ENCODE results near the gene WBP1L.
"Not testable (repeated sequence)": the region's sequence is repeated elsewhere in the genome, so short reads cannot be mapped to it uniquely, and the experiment has no call there.

The WBP1L gene

DNA sequence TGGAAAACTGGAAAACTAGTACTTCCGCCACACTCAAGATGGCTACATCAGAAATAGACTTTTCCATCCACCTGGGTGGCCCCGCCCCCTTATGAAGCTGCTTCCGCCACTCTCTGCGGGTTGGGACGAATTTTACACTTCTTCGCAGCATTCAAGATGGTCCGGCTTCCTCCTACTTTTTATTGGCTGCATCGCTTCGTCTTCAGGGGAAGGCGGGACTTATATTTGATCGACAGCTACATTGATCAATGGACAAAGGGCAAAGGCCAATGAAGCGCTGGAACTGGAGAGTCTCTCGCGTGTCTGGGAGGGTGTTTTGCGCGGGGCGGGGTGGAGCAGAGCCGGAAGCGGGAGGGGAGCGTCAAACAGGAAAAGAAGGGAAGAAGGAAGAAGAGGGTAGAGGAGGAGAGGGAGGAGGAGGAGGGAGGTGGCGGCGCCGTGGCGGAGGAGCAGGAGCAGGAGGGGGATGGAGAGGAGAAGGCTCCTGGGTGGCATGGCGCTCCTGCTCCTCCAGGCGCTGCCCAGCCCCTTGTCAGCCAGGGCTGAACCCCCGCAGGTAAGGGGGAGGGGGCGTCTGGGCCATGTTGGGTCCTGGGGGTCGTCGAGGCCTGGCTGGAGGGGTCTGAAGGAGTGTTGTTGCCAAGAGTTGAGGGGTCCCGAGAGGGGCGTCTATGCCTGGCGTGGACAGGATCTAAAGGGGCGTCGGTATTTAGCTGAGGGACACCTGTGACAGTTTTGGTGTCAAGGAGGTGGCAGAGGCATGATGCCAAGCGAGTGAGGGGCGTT is at the start of gene WBP1L:
TSS of gene WBP1L (plus strand) at position 361 of the 786 bp plus-strand sequence. CDS start at position 467, 106 bp downstream.
- DNase-seq (ENCODE audit: low spot score) = peak; percentile 74

DNA sequence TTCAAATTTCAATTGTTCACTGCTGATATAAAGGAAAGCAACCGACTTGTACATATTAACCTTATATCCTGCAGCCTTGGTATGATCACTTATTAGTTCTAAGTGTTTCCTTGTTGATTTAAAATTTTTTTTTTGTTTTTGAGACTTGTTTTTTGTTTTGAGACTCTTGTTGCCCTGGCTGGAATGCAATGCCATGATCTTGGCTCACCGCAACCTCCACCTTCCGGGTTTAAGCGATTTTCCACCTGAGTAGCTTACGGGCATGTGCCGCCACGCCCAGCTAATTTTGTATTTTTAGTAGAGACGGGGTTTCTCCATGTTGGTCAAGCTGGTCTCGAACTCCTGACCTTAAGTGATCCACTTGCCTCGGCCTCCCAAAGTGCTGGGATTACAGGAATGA is 48.3 kb upstream of the WBP1L start:
- DNase-seq (ENCODE audit: low spot score) = not testable (repeated sequence)

DNA sequence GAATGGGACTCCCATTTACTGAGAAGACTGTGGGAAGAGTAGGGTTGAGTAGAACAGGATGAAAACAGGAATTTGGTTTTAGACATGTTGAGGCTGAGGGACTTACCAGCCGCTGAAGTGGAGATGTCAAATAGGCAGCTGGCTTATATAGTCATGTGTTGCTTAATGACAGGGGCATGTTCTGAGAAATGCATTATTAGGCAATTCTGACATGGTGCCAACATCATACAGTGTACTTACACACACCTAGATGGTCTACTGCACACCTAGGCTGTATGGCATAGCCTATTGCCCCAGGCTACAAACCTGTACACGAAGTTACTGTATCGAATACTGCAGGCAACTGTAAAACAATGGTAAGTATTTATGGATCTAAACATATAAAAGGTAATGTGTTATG is 47.0 kb upstream of the WBP1L start:
- no peak for DNase-seq (ENCODE audit: low spot score)

DNA sequence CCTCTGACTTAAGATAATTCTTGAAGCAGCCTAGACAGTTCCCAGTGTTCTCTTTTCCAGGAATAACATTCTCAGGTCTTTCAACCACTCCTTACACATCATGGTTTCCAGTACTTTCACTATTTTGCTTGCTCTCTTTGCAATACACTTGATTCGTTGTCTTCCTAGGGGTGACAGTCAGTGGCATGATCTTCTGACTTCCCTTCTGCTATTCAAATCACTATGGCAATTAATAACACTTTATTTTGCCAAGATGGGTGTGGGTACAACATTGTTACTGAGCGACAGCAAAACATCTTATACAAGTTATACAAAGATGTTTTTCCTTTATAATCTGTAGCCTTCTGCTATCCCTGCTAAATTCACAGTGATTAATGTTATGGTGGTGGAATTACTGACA is 44.9 kb upstream of the WBP1L start:
- no peak for DNase-seq (ENCODE audit: low spot score)

DNA sequence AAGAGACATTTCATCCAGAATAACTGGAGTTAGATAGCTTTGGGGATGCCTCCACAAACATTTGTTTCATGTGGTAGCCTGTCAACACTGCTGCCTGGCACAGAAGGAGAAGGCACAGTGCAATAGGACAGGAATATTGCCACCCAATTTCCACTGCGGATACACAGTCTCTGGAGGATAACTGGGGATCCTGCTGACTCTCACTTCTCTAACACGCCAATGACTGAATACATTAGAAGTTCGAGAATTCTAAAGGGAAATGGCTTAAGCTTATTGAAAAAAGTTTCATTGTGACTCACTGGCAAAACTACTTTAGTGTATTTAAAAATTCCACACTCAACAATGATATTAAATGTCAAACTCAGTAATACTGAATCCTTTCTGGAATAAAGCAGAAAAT is 42.5 kb upstream of the WBP1L start:
- no peak for DNase-seq (ENCODE audit: low spot score)

DNA sequence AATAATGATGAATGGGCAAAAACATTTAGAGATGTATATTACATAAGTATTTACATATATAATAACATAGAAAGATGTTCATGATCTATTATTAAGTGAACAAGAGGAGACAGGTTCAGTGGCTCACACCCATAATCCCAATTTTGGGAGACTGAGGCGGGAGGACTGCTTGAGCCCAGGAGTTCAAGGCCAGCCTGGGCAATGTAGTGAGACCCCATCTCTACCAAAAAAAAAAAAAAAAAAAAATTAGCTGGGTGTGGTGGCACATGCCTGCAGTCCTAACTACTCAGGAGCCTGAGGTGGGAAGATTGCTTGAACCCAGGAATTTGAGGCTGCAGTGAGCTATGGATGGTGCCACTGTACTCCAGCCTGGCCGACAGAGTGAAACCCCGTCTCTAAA is 42.0 kb upstream of the WBP1L start:
- DNase-seq (ENCODE audit: low spot score) = no peak

DNA sequence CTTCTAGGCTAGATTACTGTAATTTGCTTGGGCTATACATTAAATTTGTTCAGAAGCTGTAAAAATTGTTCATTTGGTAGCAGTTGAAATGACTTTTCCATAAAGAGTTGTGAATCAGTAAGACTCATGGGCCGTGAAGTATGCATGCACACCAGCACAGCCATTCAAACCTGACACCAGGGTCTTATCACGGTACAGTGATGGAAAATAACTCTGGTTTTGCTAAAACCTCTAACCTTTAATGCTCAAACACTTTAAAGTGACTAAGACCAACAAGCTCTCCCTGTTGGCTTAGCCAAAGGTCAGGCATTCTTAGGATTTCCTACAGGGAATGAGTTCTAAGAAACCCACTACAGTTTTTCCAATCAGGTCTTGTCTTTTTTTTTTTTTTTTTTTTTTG is 41.0 kb upstream of the WBP1L start:
- DNase-seq (ENCODE audit: low spot score) = no peak

DNA sequence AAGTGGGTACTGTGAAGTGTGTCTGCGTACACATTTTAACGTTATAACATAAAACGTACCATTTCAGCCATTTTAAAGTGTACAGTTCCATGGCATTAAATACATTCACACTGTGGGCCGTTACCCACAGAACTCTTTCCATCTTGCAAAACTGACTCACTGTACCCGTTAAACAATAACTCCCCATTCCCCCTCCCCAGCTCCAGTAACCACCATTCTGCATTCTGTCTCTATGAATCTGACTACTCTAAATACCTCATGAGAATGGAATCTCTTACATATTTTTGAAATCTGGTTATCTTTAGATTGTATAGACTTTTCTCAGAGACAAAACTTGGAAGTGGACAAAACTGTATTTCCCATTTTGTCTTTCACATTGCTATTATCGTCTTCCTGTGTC is 38.8 kb upstream of the WBP1L start:
- no peak for DNase-seq (ENCODE audit: low spot score)

DNA sequence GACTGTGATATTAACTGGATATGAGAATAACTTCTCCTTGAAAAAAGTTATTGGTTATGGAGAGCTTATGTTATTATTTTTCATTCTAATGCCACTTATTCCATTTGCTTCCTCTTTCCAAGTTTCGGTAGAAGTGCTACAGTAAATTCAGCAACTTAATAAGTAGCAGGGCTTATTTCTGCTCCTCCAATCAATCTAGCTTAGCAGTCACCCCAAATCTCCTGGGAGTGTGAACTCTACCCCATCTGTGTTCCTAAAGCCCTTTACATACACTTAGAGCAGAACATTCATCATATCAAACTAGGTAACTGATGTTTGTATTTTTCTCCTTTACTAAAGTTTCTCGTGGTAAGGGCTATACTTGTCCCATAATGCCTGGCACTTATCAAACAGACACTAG is 38.2 kb upstream of the WBP1L start:
- no peak for DNase-seq (ENCODE audit: low spot score)

DNA sequence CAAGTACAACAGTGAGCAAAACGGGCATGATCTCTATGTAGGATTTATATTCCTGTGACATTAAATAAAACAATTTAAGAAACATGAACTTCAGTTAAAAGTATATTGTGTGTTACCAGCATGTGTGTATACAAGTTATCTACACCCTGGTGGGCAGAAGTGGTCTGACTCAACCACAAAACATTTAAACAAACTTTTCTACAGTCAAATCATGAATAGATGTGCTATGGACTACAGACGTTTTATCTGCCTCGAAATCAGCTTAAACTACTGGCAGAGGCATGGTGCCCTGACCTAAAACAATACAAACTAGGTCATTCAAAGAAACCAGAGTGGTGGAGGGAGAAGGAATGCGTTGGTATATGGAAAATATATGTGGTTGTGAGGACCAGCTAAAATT is 33.1 kb upstream of the WBP1L start:
- no peak for DNase-seq (ENCODE audit: low spot score)

DNA sequence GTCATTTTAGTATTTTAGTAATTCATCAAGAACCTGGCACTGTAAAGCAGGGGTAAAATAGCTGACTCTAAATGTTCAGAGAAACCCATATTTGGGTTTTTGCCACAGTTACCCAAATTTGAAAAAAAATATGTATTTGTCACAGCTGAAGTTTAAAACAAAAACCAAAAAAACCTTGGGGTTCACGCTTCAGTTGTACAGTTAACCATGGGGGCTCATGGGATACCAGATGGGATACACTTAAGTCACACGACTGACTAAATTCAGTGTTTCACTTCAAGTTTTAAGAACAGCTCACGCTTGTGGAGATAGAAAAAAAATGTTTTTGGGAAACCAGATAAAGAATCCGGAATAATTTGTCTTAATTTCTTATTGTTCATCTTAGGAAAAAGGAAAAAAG is 31.7 kb upstream of the WBP1L start:
- no peak for DNase-seq (ENCODE audit: low spot score)

DNA sequence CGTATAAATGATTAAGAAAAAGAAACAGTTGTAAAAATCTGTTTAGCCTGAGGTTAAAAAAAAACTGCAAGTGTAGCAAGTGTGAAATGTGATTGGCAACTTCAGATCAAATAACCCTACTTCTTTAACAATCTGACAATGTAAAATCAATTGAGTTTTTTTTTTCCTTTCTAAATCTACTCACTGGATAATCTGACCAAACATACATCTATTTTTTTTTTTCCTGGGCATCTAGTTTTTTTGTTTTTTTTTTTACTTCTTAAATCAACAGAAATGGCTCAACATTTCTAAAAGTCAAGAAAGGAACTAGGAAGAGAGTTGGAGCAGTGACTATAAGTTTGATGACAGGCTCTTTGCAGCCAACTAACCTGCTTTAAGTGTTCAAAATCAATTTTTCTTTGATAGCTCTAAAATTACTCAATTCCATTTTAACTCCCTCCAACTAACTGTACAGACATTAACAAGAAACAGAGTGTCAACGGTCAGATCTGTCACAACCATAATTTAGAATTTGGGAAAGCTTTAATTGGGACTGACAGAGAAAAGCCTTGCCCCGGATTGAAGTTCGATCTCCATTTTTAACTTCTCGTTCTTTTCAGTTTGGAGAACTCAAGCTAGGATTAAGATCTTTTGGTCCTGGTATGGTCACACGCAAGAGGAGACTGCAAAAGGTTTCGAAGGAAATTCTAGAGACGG is 30.8 kb upstream of the WBP1L start:
- no peak for DNase-seq (ENCODE audit: low spot score)

DNA sequence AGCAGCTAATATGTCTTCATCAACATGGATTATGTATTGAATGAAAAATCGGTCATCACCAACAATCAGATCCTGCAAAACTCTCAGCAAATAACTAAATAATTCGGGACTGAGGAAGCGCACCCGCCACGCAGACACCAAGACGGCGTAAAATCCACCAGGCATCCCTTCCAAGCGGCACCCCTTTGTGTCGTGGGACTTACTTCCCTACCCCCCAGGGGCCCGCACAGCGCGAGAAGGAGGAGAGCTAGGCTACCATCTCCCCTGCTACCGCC is 30.3 kb upstream of the WBP1L start:
- no peak for DNase-seq (ENCODE audit: low spot score)

DNA sequence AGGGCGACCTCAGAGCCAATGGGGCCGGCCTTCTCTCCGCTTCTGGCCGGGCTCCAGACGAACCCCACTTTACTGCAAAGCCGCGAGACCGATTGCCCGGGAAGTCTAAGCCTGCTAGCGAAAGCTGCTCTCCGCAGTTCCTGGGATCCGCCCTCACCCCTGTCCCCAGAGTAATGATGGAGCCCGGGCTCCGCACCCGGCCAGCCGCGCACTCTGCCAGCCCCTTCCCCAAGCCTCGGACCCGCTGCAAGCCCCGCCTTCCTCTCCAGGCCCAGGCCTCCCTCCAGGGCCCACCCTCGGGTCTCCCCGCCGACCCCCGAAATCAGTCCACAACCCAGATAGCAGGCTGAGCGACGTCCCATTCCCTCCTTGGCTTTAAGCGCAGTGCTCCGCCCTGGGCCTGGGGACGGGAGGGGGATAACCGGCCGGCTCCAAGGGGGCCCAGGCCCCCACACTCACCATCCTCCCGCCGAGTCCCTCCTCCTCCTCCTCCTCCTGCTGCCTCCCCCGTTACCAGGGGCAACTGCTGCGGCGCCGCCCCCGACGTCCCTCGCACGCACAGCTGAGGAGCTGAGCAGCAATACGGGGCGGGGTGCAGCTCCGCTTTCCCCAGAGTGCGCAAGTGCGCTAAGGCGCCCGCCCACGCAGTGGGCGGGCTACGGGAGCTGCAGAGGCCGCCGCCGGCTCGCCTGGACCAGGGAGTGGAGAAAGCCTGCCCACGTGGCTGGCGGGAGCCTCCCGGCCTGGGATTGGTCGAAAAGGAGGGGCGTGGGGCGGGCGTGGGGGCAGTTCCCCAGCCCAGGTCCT is 29.7 kb upstream of the WBP1L start, which contains the start of gene ARL3:
TSS of gene ARL3 (minus strand) at position 584 of the 807 bp plus-strand sequence. CDS start at position 462, 122 bp downstream.
- DNase-seq (ENCODE audit: low spot score) = peak; percentile 94

DNA sequence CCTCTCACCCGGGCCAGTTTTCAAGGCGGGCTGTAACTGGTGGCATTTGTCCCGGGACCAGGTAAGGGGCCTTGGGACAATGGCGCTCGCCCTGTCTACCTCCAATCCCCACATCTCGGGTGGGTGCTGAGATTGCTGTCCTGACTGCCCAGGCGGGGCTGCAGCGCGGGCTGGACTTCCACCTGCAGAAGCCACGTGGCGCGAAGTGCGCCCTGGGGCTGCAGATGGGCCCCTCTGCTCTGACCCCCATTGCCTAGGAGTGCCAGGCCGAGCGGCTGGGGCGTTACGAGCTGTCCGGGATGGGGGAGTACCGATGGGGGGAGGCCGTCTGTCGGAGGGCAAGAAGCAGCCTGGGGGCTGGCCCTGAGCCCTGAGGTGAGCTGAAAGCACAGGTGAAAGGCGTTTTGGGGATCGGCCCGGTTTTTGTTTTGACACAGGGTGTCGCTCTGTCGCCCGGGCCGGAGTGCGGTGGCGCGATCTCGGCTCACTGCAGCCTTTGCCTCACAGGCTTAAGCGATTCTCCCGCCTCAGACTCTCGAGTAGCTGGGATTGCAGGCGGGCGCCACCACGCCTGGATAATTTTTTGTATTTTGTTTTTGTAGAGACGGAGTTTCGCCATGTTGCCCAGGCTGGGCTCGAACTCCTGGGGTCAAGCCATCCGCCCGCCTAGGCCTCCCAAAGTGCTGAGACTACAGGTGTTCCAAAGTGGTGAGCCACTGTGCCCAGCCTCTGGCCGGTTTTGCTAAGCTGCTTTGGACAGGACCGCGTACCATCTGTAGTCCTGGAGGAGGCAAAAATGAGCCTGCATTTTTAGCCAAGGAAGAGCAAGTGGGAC is 28.9 kb upstream of the WBP1L start, which contains the start of gene SFXN2:
TSS of gene SFXN2 (plus strand) at position 16 of the 835 bp plus-strand sequence. CDS start 12,001 bp downstream, outside the sequence.
- no peak for DNase-seq (ENCODE audit: low spot score)

DNA sequence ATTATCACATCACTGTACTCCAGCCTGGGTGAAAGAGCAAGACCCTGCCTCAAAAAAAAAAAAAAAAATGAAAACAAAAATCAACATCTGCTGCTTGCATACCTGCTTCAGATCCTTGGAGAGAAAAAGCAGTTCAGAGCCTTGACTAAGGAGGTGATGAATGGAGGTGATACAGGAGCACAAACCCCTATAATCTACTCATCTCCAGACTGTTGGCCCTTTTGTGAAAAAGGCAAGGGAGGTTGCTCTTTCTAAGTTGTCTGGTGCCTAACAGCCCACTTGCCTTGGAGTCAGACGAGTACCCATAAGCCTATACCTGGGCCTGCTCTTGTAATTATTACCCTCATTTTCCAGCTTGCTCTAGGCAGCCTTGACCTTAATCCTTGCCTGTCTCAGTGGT is 27.9 kb upstream of the WBP1L start:
- no peak for DNase-seq (ENCODE audit: low spot score)

DNA sequence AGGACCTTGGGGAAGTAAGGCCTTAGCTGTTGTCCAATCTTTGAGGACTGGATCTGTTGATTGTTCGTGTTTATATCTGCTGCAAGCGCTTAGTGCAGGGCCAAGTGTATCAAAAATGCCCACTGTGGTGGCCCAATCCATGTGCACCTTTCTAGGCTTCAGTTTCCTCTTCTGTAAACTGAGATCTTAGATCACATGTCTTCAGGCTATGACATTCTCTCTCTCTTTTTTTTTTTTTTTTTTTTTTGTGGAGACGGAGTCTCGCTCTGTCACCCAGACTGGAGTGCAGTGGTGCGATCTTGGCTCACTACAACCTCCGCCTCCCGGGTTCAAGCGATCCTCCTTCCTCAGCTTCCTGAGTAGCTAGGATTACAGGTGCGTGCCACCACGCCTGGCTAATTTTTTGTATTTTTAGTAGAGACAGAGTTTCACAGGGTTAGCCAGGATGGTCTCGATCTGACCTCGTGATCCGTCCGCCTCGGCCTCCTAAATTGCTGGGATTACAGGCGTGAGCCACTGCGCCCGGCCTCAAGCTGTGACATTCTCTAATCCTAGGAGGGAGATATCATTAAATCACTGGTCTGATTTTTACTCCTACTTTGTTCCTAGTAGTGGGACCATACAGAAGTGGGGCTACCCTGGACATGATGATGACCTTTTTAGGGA is 26.7 kb upstream of the WBP1L start:
- DNase-seq (ENCODE audit: low spot score) = not testable (repeated sequence)

DNA sequence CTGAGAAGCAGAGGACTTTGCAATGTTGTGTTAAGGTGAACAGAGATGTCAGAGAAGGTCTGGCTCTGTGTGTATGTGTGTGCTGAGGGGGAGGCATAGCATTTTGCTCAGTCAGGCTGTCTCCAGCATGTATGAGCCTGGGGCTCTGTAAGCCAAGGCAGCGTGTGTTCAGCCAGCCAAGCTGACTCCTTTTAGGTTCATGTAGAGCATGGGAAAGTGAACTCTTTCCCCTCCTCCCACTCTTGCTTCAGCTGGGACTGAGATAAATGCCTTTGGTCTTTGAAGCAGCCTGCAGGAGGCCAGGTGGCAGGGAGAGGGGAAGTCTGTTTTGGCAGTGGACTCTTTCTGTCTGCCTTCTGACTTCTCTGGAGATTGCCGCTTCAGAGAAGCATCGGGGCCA is 25.5 kb upstream of the WBP1L start:
- no peak for DNase-seq (ENCODE audit: low spot score)

DNA sequence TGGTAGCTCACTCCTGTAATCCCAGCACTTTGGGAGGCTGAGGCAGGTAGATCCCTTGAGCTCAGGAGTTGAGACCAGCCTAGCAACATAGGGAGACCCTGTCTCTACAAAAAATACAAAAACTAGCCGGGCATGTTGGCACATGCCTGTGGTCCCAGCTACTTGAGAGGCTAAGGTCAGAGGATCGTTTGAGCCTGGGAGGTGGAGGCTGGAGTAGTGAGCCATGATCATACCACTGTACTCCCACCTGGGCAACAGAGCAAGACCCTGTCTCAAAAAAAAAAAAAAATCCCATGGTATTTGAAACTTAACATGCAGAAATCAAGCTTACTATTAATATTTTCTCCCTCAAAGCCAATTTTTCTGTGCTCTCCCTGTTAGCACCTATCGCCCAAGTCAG is 23.4 kb upstream of the WBP1L start:
- no peak for DNase-seq (ENCODE audit: low spot score)

DNA sequence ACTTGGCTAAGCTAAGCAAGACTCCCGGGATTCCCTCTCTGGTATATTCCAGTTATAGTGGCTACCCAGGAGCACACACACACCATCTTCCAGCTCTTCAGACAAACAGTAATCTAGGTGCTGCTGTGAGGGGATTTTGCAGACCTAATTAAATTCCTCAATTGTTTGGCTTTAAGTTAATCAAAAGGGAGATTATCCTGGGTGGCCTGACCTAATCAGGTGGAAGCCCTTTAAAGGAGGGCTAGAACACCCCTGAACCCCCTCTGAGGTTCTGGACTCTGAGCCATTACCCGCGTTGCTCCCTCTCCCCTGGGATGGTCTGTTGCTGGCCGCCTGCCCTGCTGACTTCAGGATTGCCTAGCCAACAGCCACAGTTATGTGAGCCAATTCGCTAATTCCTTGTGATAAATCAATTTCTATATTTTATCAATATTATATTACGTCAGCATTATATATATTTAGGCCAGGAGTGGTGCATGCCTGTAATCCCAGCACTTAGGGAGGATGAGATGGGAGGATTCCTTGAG is 22.9 kb upstream of the WBP1L start:
- no peak for DNase-seq (ENCODE audit: low spot score)

DNA sequence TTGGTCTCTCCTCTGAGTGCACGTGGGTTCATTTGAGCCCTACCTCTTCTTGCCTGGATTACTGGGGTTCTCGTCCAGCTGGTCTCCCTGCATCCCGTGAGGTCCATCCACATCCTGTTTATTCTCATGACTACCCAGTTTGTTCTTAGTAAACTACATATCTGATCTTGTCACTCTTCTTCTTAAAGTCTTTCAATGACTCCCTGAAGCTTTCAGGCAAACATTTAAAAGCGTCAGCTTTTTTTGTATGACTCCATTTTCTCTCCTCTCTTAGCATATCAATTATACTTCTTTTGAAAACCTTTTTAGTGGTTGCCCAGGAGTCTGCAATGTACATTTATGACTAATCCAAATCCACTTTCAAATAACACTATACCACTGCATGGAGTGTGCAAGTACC is 21.8 kb upstream of the WBP1L start:
- DNase-seq (ENCODE audit: low spot score) = no peak

Data from HuH-7.5 (cell line).